Measurements from ENCODE around the gene RBBP7.

DNA sequence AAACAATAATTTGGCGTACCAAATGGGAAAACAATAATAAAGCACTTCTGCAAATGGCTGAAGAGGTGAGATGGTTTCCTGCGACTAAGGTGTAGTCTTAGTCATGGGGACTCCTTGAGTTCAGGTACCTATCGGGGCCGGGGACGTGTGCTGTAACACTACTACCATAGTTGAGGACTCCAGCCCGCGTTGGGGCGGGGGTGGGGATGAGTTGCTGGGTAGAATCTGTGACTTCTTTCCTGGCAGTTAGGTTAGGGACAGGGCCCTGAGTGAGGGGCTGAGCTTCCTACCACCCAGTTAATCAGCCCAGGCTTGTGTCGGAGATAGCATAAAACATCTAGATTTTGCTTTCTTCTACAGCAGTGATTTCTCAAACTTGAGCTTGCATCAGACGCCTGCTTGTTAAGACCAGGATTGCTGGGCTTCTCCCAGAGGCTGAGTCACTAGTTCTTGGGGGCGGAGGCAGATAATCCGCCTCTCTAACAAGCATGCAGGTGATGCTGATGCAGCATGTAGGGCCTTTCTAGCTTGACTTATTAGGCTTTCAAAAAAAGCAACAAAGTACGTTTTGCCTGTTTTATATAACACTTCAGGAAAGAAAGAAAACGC lies 30.2 kb downstream of the RBBP7 start:
- no peak for TF ChIP-seq CTCF (IDR thresholded peaks at IDR 0.05; ENCODE audit: insufficient read depth, low read length, poor library complexity, severe bottlenecking)
- TF ChIP-seq EZH2phosphoT487 (conservative IDR thresholded peaks at IDR 0.05; ENCODE audit: low read length) = no peak

Data from SU-DHL-6 (cell line).